ENCODE results near the gene CST4. TPM values are rescaled to one million over a fixed set of nuclear protein-coding genes. Genes with fewer than 3 reads are reported as not detected.
"Not testable (repeated sequence)": the region's sequence is repeated elsewhere in the genome, so short reads cannot be mapped to it uniquely, and the experiment has no call there.

CST4 gene
- total and polyA plus RNA-seq, 2 donors from 2014 or later: not detected

GRCh38 chr20:23686046-23686750 is 2.6 kb downstream of the CST4 start:
- Histone ChIP-seq H3K27ac (ENCODE audit: low read depth in 2 of 2, low read length in 2 of 2) (no peak overlapping the region), H3K9me3 (ENCODE audit: control insufficient read depth in 2 of 3, insufficient read depth in 1 of 3, low read length in 3 of 3) (no peaks in the 10 kb centered on the region), H3K27me3 (ENCODE audit: control insufficient read depth, insufficient read depth, low read length) (no peaks in the 10 kb centered on the region), H3K4me3 (ENCODE audit: low read length in 3 of 3) (no peak overlapping the region), H3K36me3 (ENCODE audit: control insufficient read depth in 2 of 3, insufficient read depth in 3 of 3, low read length in 3 of 3) (no peaks in the 10 kb centered on the region), H3K4me1 (ENCODE audit: control insufficient read depth in 2 of 3, insufficient read depth in 2 of 3, low read depth in 1 of 3, low read length in 3 of 3) (no peaks in the 10 kb centered on the region), H3K9ac (ENCODE audit: low read length in 3 of 3) (no peak overlapping the region)
- intact Hi-C loops (cut with DNase I): no loop called here
- FAIRE-seq (no peak), DNase-seq (no peak)
- TF ChIP-seq CTCF (IDR thresholded peaks at IDR 0.05; ENCODE audit: borderline replicate concordance, extremely low read depth, insufficient read depth): no peak

- FAIRE-seq: not testable (repeated sequence)
Observed at GRCh38 chr20:23685529-23685896, 3.3 kb downstream of the CST4 start.

GRCh38 chr20:23684261-23684660 is 4.6 kb downstream of the CST4 start:
- H3K9ac ChIP-seq (ENCODE audit: low read length in 3 of 3): no peak overlapping the region
- H3K36me3 ChIP-seq (ENCODE audit: control insufficient read depth in 2 of 3, insufficient read depth in 3 of 3, low read length in 3 of 3): no peaks in the 10 kb centered on the region
- H3K27ac ChIP-seq (ENCODE audit: low read depth in 2 of 2, low read length in 2 of 2): no peak overlapping the region
- no peaks in the 10 kb centered on the region for H3K9me3 ChIP-seq (ENCODE audit: control insufficient read depth in 2 of 3, insufficient read depth in 1 of 3, low read length in 3 of 3)
- FAIRE-seq (no peak), DNase-seq (no peak)
- no peak overlapping the region for H3K4me3 ChIP-seq (ENCODE audit: low read length in 3 of 3)
- H3K27me3 ChIP-seq (ENCODE audit: control insufficient read depth, insufficient read depth, low read length): no peaks in the 10 kb centered on the region
- H3K4me1 ChIP-seq (ENCODE audit: control insufficient read depth in 2 of 3, insufficient read depth in 2 of 3, low read depth in 1 of 3, low read length in 3 of 3): no peaks in the 10 kb centered on the region
- no peak for TF ChIP-seq CTCF (IDR thresholded peaks at IDR 0.05; ENCODE audit: borderline replicate concordance, extremely low read depth, insufficient read depth)
- intact Hi-C loops (cut with DNase I): no loop called here

More at GRCh38 chr20:23685529-23685896, 3.3 kb downstream of the CST4 start:
- H3K27me3 ChIP-seq (ENCODE audit: control insufficient read depth, insufficient read depth, low read length); H3K4me3 ChIP-seq (ENCODE audit: low read length in 3 of 3); H3K27ac ChIP-seq (ENCODE audit: low read depth in 2 of 2, low read length in 2 of 2); H3K9me3 ChIP-seq (ENCODE audit: control insufficient read depth in 2 of 3, insufficient read depth in 1 of 3, low read length in 3 of 3); H3K36me3 ChIP-seq (ENCODE audit: control insufficient read depth in 2 of 3, insufficient read depth in 3 of 3, low read length in 3 of 3); intact Hi-C loops (cut with DNase I); DNase-seq; H3K9ac ChIP-seq (ENCODE audit: low read length in 3 of 3); H3K4me1 ChIP-seq (ENCODE audit: control insufficient read depth in 2 of 3, insufficient read depth in 2 of 3, low read depth in 1 of 3, low read length in 3 of 3): not testable (repeated sequence)

- H3K27me3 ChIP-seq (ENCODE audit: control insufficient read depth, insufficient read depth, low read length): no peaks in the 10 kb centered on the region
- intact Hi-C loops (cut with DNase I): no loop called here
- H3K36me3 ChIP-seq (ENCODE audit: control insufficient read depth in 2 of 3, insufficient read depth in 3 of 3, low read length in 3 of 3): no peaks in the 10 kb centered on the region
- DNase-seq (no peak), FAIRE-seq (no peak)
- no peak for TF ChIP-seq CTCF (IDR thresholded peaks at IDR 0.05; ENCODE audit: borderline replicate concordance, extremely low read depth, insufficient read depth)
- H3K27ac ChIP-seq (ENCODE audit: low read depth in 2 of 2, low read length in 2 of 2): no peak overlapping the region
- H3K9me3 ChIP-seq (ENCODE audit: control insufficient read depth in 2 of 3, insufficient read depth in 1 of 3, low read length in 3 of 3): no peaks in the 10 kb centered on the region
- no peaks in the 10 kb centered on the region for H3K4me1 ChIP-seq (ENCODE audit: control insufficient read depth in 2 of 3, insufficient read depth in 2 of 3, low read depth in 1 of 3, low read length in 3 of 3)
- no peak overlapping the region for H3K9ac ChIP-seq (ENCODE audit: low read length in 3 of 3)
- H3K4me3 ChIP-seq (ENCODE audit: low read length in 3 of 3): no peak overlapping the region
Observed at GRCh38 chr20:23683807-23684206, 5.0 kb downstream of the CST4 start.
